ENCODE measurements around the gene SPRY1. TPM values are rescaled to one million over a fixed set of nuclear protein-coding genes. Genes with fewer than 3 reads are reported as not detected.

The SPRY1 gene
- total RNA-seq, 4 donors from 2014 or later, result 79.3 to 118 (median 98.4) TPM

GRCh38 chr4:123366144-123366748 lies 30.3 kb upstream of the SPRY1 start:
- no peak for ATAC-seq
- 80 to 82% methylated on average over 5 to 6 of the region's 6 CpGs for WGBS, 2 donors (ENCODE audit: low coverage in 1 of 2)

GRCh38 chr4:123378794-123379193 lies 17.8 kb upstream of the SPRY1 start:
- no peaks in the 10 kb centered on the region for H3K27me3 ChIP-seq
- WGBS, 2 donors (ENCODE audit: low coverage in 1 of 2), result 82 to 100% methylated on average over 1 of the region's 1 CpG

More at GRCh38 chr4:123366144-123366748, 30.3 kb upstream of the SPRY1 start:
- Histone ChIP-seq H3K4me1 (peaks cover 0 to 7% (median 0%) of the 10 kb centered on the region in 3 donors), H3K27me3 (no peaks in the 10 kb centered on the region), H3K27ac (no peak overlapping the region), H3K36me3 (no peaks in the 10 kb centered on the region), H3K9me3 (peaks cover 0 to 9% (median 0%) of the 10 kb centered on the region in 3 donors), H3K4me3 (no peak overlapping the region)
- TF ChIP-seq POLR2AphosphoS5 (IDR thresholded peaks at IDR 0.05) (no peak), CTCF (IDR thresholded peaks at IDR 0.05) (no peak), EP300 (IDR thresholded peaks at IDR 0.05) (no peak), POLR2A (IDR thresholded peaks at IDR 0.05) (no peak)

GRCh38 chr4:123379392-123379791 lies 17.2 kb upstream of the SPRY1 start:
- H3K36me3 ChIP-seq, result no peaks in the 10 kb centered on the region
- 70 to 88% methylated on average over 1 of the region's 1 CpG for WGBS, 2 donors (ENCODE audit: low coverage in 1 of 2)
- no peak for TF ChIP-seq EP300 (IDR thresholded peaks at IDR 0.05)
- no peak for TF ChIP-seq CTCF (IDR thresholded peaks at IDR 0.05)
- TF ChIP-seq POLR2AphosphoS5 (IDR thresholded peaks at IDR 0.05), result no peak
- no peak for TF ChIP-seq POLR2A (IDR thresholded peaks at IDR 0.05)

More at GRCh38 chr4:123378794-123379193, 17.8 kb upstream of the SPRY1 start:
- Histone ChIP-seq H3K9me3 (no peaks in the 10 kb centered on the region), H3K4me1 (no peaks in the 10 kb centered on the region), H3K36me3 (no peaks in the 10 kb centered on the region), H3K27ac (no peak overlapping the region), H3K4me3 (no peak overlapping the region)
- ATAC-seq, result no peak
- TF ChIP-seq POLR2A (IDR thresholded peaks at IDR 0.05), result no peak
- TF ChIP-seq CTCF (IDR thresholded peaks at IDR 0.05), result no peak
- TF ChIP-seq POLR2AphosphoS5 (IDR thresholded peaks at IDR 0.05), result no peak
- TF ChIP-seq EP300 (IDR thresholded peaks at IDR 0.05), result no peak

GRCh38 chr4:123380728-123381716 lies 15.6 kb upstream of the SPRY1 start:
- TF ChIP-seq POLR2AphosphoS5 (IDR thresholded peaks at IDR 0.05), result no peak
- TF ChIP-seq POLR2A (IDR thresholded peaks at IDR 0.05), result no peak
- TF ChIP-seq CTCF (IDR thresholded peaks at IDR 0.05), result no peak
- no peak for TF ChIP-seq EP300 (IDR thresholded peaks at IDR 0.05)
- 88 to 93% methylated on average over 3 of the region's 3 CpGs for WGBS, 2 donors (ENCODE audit: low coverage in 1 of 2)

More at GRCh38 chr4:123379392-123379791, 17.2 kb upstream of the SPRY1 start:
- no peak overlapping the region for H3K4me3 ChIP-seq
- no peak for ATAC-seq
- H3K9me3 ChIP-seq, result no peaks in the 10 kb centered on the region
- no peaks in the 10 kb centered on the region for H3K4me1 ChIP-seq
- no peak overlapping the region for H3K27ac ChIP-seq
- no peaks in the 10 kb centered on the region for H3K27me3 ChIP-seq

More at GRCh38 chr4:123380728-123381716, 15.6 kb upstream of the SPRY1 start:
- no peak for ATAC-seq
- no peaks in the 10 kb centered on the region for H3K36me3 ChIP-seq
- H3K4me1 ChIP-seq, result no peaks in the 10 kb centered on the region
- no peak overlapping the region for H3K27ac ChIP-seq
- H3K9me3 ChIP-seq, result no peaks in the 10 kb centered on the region
- no peaks in the 10 kb centered on the region for H3K27me3 ChIP-seq
- no peak overlapping the region for H3K4me3 ChIP-seq
